H9 (cell line): ENCODE measurements around the gene ARHGEF16. TPM values are rescaled to one million over a fixed set of nuclear protein-coding genes. Genes with fewer than 3 reads are reported as not detected.

Experiments used
- DNase-seq: peaks from one replicate; pipeline ENCODE4 v3.0.0-alpha.2; 2017
- H2AFZ ChIP-seq: one replicate; pipeline ENCODE4 v1.6.1; 2013; ENCODE audit warnings: mild to moderate bottlenecking, low read length, control low read depth, moderate library complexity
- H2AK5ac ChIP-seq: 2 replicates; pipeline ENCODE4 v1.6.1; 2013; ENCODE audit warnings: low read length, control low read depth, mixed read lengths; ENCODE audit not compliant: insufficient read length
- H2BK120ac ChIP-seq: one replicate; pipeline ENCODE4 v1.6.1; 2013; ENCODE audit warnings: low read depth, mild to moderate bottlenecking, low read length, control low read depth, inconsistent platforms; ENCODE audit not compliant: poor library complexity, severe bottlenecking
- H2BK12ac ChIP-seq: 2 replicates; pipeline ENCODE4 v1.6.1; 2013; ENCODE audit warnings: low read length, control low read depth, mixed read lengths, low read depth; ENCODE audit not compliant: insufficient read length
- H2BK15ac ChIP-seq: 2 replicates; pipeline ENCODE4 v1.6.1; 2013; ENCODE audit warnings: low read depth, low read length, control low read depth
- H2BK20ac ChIP-seq: one replicate; pipeline ENCODE4 v1.6.1; 2013; ENCODE audit warnings: low read depth, mild to moderate bottlenecking, low read length, control low read depth, inconsistent platforms; ENCODE audit not compliant: poor library complexity, severe bottlenecking
- H2BK5ac ChIP-seq: 2 replicates; pipeline ENCODE4 v1.6.1; 2013; ENCODE audit warnings: low read length, control low read depth, mixed read lengths; ENCODE audit not compliant: insufficient read length
- H3K14ac ChIP-seq: 2 replicates; pipeline ENCODE4 v1.6.1; 2013; ENCODE audit warnings: low read length, control low read depth; ENCODE audit not compliant: insufficient read depth
- H3K18ac ChIP-seq: 2 replicates; pipeline ENCODE4 v1.6.1; 2013; ENCODE audit warnings: low read depth, mild to moderate bottlenecking, mixed read lengths, low read length, control low read depth; ENCODE audit not compliant: insufficient read length
- H3K23ac ChIP-seq: 2 replicates; pipeline ENCODE4 v1.6.1; 2013; ENCODE audit warnings: low read length, control low read depth, mixed read lengths, low read depth; ENCODE audit not compliant: insufficient read length
- H3K23me2 ChIP-seq: 2 replicates; pipeline ENCODE4 v1.6.1; 2013; ENCODE audit warnings: low read depth, mild to moderate bottlenecking, mixed read lengths, low read length, control low read depth; ENCODE audit not compliant: insufficient read length, poor library complexity, severe bottlenecking
- H3K27ac ChIP-seq: 2 replicates; pipeline ENCODE4 v1.5.1; 2013; ENCODE audit warnings: low read length, control low read depth, mixed read lengths, low read depth; ENCODE audit not compliant: insufficient read length
- H3K27me3 ChIP-seq: 2 replicates; pipeline ENCODE4 v1.6.1; 2013; ENCODE audit warnings: low read length, control low read depth, inconsistent platforms; ENCODE audit not compliant: insufficient read depth
- H3K4ac ChIP-seq: 2 replicates; pipeline ENCODE4 v1.6.1; 2013; ENCODE audit warnings: low read depth, mild to moderate bottlenecking, control low read depth, inconsistent platforms, low read length, moderate library complexity
- H3K4me1 ChIP-seq: 2 replicates; pipeline ENCODE4 v1.6.1; 2013; ENCODE audit warnings: low read length, control low read depth, inconsistent platforms; ENCODE audit not compliant: insufficient read depth
- H3K4me2 ChIP-seq: 2 replicates; pipeline ENCODE4 v1.6.1; 2013; ENCODE audit warnings: low read length, control low read depth, mixed read lengths; ENCODE audit not compliant: insufficient read length, insufficient read depth
- H3K56ac ChIP-seq: 2 replicates; pipeline ENCODE4 v1.6.1; 2013; ENCODE audit warnings: low read depth, mild to moderate bottlenecking, mixed read lengths, low read length, control low read depth; ENCODE audit not compliant: insufficient read length
- H3K79me1 ChIP-seq: 2 replicates; pipeline ENCODE4 v1.6.1; 2013; ENCODE audit warnings: low read depth, mild to moderate bottlenecking, moderate library complexity, low read length, control low read depth, inconsistent platforms; ENCODE audit not compliant: insufficient read depth, poor library complexity, severe bottlenecking
- H3K79me2 ChIP-seq: 2 replicates; pipeline ENCODE4 v1.6.1; 2013; ENCODE audit warnings: low read length, control low read depth, inconsistent platforms; ENCODE audit not compliant: insufficient read depth
- H3K9ac ChIP-seq: 2 replicates; pipeline ENCODE4 v1.6.1; 2013; ENCODE audit warnings: low read length, control low read depth, mixed read lengths; ENCODE audit not compliant: insufficient read length; ENCODE audit errors: extremely low read depth
- H3K9me3 ChIP-seq: one replicate; pipeline ENCODE4 v1.6.1; 2013; ENCODE audit warnings: low read depth, low read length, inconsistent platforms; ENCODE audit not compliant: control insufficient read depth
- H3T11ph ChIP-seq: one replicate; pipeline ENCODE4 v1.6.1; 2013; ENCODE audit warnings: mild to moderate bottlenecking, low read length, control low read depth, inconsistent platforms
- H4K20me1 ChIP-seq: one replicate; pipeline ENCODE4 v1.6.1; 2013; ENCODE audit not compliant: control insufficient read depth, insufficient read length, insufficient read depth
- H4K5ac ChIP-seq: 2 replicates; pipeline ENCODE4 v1.6.1; 2013; ENCODE audit warnings: low read depth, mild to moderate bottlenecking, mixed read lengths, low read length, control low read depth; ENCODE audit not compliant: insufficient read length
- H4K8ac ChIP-seq: replicated peaks from 2 replicates; pipeline ENCODE4 v1.6.1; 2013; ENCODE audit warnings: low read length, control low read depth, mixed read lengths, low read depth; ENCODE audit not compliant: insufficient read length
- H4K91ac ChIP-seq: 2 replicates; pipeline ENCODE4 v1.6.1; 2013; ENCODE audit warnings: low read depth, mild to moderate bottlenecking, moderate library complexity, mixed read lengths, low read length, control low read depth; ENCODE audit not compliant: insufficient read length
- H3K27ac Mint-ChIP-seq, 3 experiments: 2 replicates in 2 of 3; 3 replicates in 1 of 3; pipeline ENCODE4 v1.8.0; 2020 to 2021; ENCODE audit warnings: mixed read lengths in 3 of 3, mild to moderate bottlenecking in 1 of 3, moderate library complexity in 1 of 3
- H3K27me3 Mint-ChIP-seq: 2 replicates; pipeline ENCODE4 v1.8.0; 2021; ENCODE audit warnings: low read depth, mild to moderate bottlenecking, moderate library complexity, mixed read lengths
- H3K36me3 Mint-ChIP-seq, 3 experiments: 2 replicates in 2 of 3; 3 replicates in 1 of 3; pipeline ENCODE4 v1.8.0; 2020 to 2021; ENCODE audit warnings: low read depth in 3 of 3, mixed read lengths in 3 of 3; ENCODE audit not compliant: insufficient read depth in 1 of 3
- H3K4me1 Mint-ChIP-seq, 2 experiments: 2 replicates each; pipeline ENCODE4 v1.8.0; 2020; ENCODE audit warnings: mixed read lengths in 2 of 2
- H3K4me3 Mint-ChIP-seq, 2 experiments: 2 replicates in 1 of 2; 3 replicates in 1 of 2; pipeline ENCODE4 v1.8.0; 2020 to 2021; ENCODE audit warnings: mild to moderate bottlenecking in 2 of 2, mixed read lengths in 2 of 2, moderate library complexity in 1 of 2
- H3K9me3 Mint-ChIP-seq, 2 experiments: 2 replicates in 1 of 2; 3 replicates in 1 of 2; pipeline ENCODE4 v1.8.0; 2020; ENCODE audit warnings: mild to moderate bottlenecking in 2 of 2, mixed read lengths in 2 of 2, moderate library complexity in 1 of 2
- CTCF ChIP-seq: fragments of 200-600 bp; sonication (generic); conservative IDR thresholded peaks from 3 replicates; pipeline ENCODE4 v1.8.0; 2021; ENCODE audit warnings: antibody characterized with exemption, mild to moderate bottlenecking
- WGBS: extraction: QIAGEN DNeasy Blood & Tissue Kit; methylation state at CpG from one replicate; pipeline ENCODE4 v1.1.7; 2013; ENCODE audit warnings: missing lambda C conversion rate, low lambda C conversion rate, mixed read lengths; ENCODE audit not compliant: insufficient read length; ENCODE audit errors: extremely low coverage; 5-methylcytosine and 5-hydroxymethylcytosine counted together
- total RNA-seq: library from RNA; stranded (reverse); gene quantifications from 2 replicates; pipeline ENCODE4 v1.2.1, GENCODE V29; 2021

The ARHGEF16 gene
- total RNA-seq, 1 experiment from 2014 or later = 48.5 TPM

GRCh38 chr1:3505161-3505560 lies 50.7 kb downstream of the ARHGEF16 start:
- Mint-ChIP-seq H3K27me3 (no peaks in the 10 kb centered on the region), H3K9me3 (no peaks in the 10 kb centered on the region), H3K4me1 (no peaks in the 10 kb centered on the region), H3K36me3 (no peaks in the 10 kb centered on the region; a peak in 2 of 7 replicates), H3K4me3 (no peak overlapping the region), H3K27ac (no peak overlapping the region)
- Histone ChIP-seq H4K8ac (no peak overlapping the region), H3K9ac (no peak overlapping the region), H3K79me2 (no peaks in the 10 kb centered on the region), H3K23me2 (no peaks in the 10 kb centered on the region), H3K9me3 (no peaks in the 10 kb centered on the region), H3K23ac (no peak overlapping the region), H2BK20ac (no peak overlapping the region), H3K18ac (no peak overlapping the region), H4K5ac (no peak overlapping the region), H2BK15ac (no peak overlapping the region), H2AK5ac (no peak overlapping the region), H3K4me1 (no peaks in the 10 kb centered on the region), H3K4me2 (no peak overlapping the region), H3K56ac (no peak overlapping the region), H3K4ac (no peak overlapping the region), H4K20me1 (no peaks in the 10 kb centered on the region), H3K27me3 (no peaks in the 10 kb centered on the region), H2BK12ac (no peak overlapping the region), H4K91ac (no peak overlapping the region), H3T11ph (no peak overlapping the region), H2BK120ac (no peak overlapping the region), H3K79me1 (no peaks in the 10 kb centered on the region), H3K27ac (no peak overlapping the region), H2BK5ac (no peak overlapping the region), H2AFZ (no peak overlapping the region), H3K14ac (no peak overlapping the region; the same call in 1 of the 2 replicates)
- no peak for TF ChIP-seq CTCF
- no peak for DNase-seq
- WGBS = no CpG with 5 or more reads among the region's 20 CpGs
